Measurements from ENCODE around the gene MCEMP1.
"Not testable (repeated sequence)": the region's sequence is repeated elsewhere in the genome, so short reads cannot be mapped to it uniquely, and the experiment has no call there.

The MCEMP1 gene

GRCh38 chr19:7638802-7639465 is 38.0 kb upstream of the MCEMP1 start:
- no peak for DNase-seq

GRCh38 chr19:7639863-7640348 is 37.0 kb upstream of the MCEMP1 start:
- DNase-seq, result no peak
- TF ChIP-seq GATA1 (IDR thresholded peaks at IDR 0.05; ENCODE audit: low read depth, low read length) (no peak), POLR2A (IDR thresholded peaks at IDR 0.05; ENCODE audit: low read length) (no peak)

More at GRCh38 chr19:7638802-7639465, 38.0 kb upstream of the MCEMP1 start:
- TF ChIP-seq GATA1 (IDR thresholded peaks at IDR 0.05; ENCODE audit: low read depth, low read length) (no peak), POLR2A (IDR thresholded peaks at IDR 0.05; ENCODE audit: low read length) (no peak)

GRCh38 chr19:7640803-7641202 is 36.1 kb upstream of the MCEMP1 start:
- DNase-seq, result no peak
- TF ChIP-seq GATA1 (IDR thresholded peaks at IDR 0.05; ENCODE audit: low read depth, low read length) (no peak), POLR2A (IDR thresholded peaks at IDR 0.05; ENCODE audit: low read length) (no peak)

GRCh38 chr19:7641290-7642276 is 35.3 kb upstream of the MCEMP1 start:
- TF ChIP-seq GATA1 (IDR thresholded peaks at IDR 0.05; ENCODE audit: low read depth, low read length) (no peak), POLR2A (IDR thresholded peaks at IDR 0.05; ENCODE audit: low read length) (no peak)
- no peak for DNase-seq

- TF ChIP-seq POLR2A (IDR thresholded peaks at IDR 0.05; ENCODE audit: low read length) (no peak), GATA1 (IDR thresholded peaks at IDR 0.05; ENCODE audit: low read depth, low read length) (no peak)
- DNase-seq, result no peak
Measured at GRCh38 chr19:7642295-7643030, 34.4 kb upstream of the MCEMP1 start.

GRCh38 chr19:7643031-7643415 is 33.9 kb upstream of the MCEMP1 start:
- TF ChIP-seq GATA1 (IDR thresholded peaks at IDR 0.05; ENCODE audit: low read depth, low read length) (no peak), POLR2A (IDR thresholded peaks at IDR 0.05; ENCODE audit: low read length) (no peak)
- no peak for DNase-seq

- not testable (repeated sequence) for DNase-seq
Measured at GRCh38 chr19:7643629-7644549, 33.0 kb upstream of the MCEMP1 start.

- TF ChIP-seq POLR2A (IDR thresholded peaks at IDR 0.05; ENCODE audit: low read length) (no peak), GATA1 (IDR thresholded peaks at IDR 0.05; ENCODE audit: low read depth, low read length) (no peak)
- no peak for DNase-seq
Measured at GRCh38 chr19:7644550-7644877, 32.4 kb upstream of the MCEMP1 start.

- DNase-seq, result no peak
- no peak for TF ChIP-seq POLR2A (IDR thresholded peaks at IDR 0.05; ENCODE audit: low read length)
- no peak for TF ChIP-seq GATA1 (IDR thresholded peaks at IDR 0.05; ENCODE audit: low read depth, low read length)
Measured at GRCh38 chr19:7645163-7645562, 31.7 kb upstream of the MCEMP1 start.

GRCh38 chr19:7645656-7646425 is 31.0 kb upstream of the MCEMP1 start:
- TF ChIP-seq GATA1 (IDR thresholded peaks at IDR 0.05; ENCODE audit: low read depth, low read length) (no peak), POLR2A (IDR thresholded peaks at IDR 0.05; ENCODE audit: low read length) (no peak)
- DNase-seq, result no peak

- TF ChIP-seq POLR2A (IDR thresholded peaks at IDR 0.05; ENCODE audit: low read length) (no peak), GATA1 (IDR thresholded peaks at IDR 0.05; ENCODE audit: low read depth, low read length) (no peak)
- DNase-seq, result no peak
Measured at GRCh38 chr19:7646426-7646700, 30.5 kb upstream of the MCEMP1 start.

- TF ChIP-seq GATA1 (IDR thresholded peaks at IDR 0.05; ENCODE audit: low read depth, low read length), result no peak
- TF ChIP-seq POLR2A (IDR thresholded peaks at IDR 0.05; ENCODE audit: low read length), result no peak
- no peak for DNase-seq
Measured at GRCh38 chr19:7647156-7647555, 29.7 kb upstream of the MCEMP1 start.

All from erythroblast (primary cell).